ENCODE results near the gene CYP46A1.

The CYP46A1 gene

GRCh38 chr14:99678198-99678597, 5.9 kb upstream of the CYP46A1 start:
- no peak for DNase-seq (ENCODE audit: low read depth)
- TF ChIP-seq, protein P1, sequence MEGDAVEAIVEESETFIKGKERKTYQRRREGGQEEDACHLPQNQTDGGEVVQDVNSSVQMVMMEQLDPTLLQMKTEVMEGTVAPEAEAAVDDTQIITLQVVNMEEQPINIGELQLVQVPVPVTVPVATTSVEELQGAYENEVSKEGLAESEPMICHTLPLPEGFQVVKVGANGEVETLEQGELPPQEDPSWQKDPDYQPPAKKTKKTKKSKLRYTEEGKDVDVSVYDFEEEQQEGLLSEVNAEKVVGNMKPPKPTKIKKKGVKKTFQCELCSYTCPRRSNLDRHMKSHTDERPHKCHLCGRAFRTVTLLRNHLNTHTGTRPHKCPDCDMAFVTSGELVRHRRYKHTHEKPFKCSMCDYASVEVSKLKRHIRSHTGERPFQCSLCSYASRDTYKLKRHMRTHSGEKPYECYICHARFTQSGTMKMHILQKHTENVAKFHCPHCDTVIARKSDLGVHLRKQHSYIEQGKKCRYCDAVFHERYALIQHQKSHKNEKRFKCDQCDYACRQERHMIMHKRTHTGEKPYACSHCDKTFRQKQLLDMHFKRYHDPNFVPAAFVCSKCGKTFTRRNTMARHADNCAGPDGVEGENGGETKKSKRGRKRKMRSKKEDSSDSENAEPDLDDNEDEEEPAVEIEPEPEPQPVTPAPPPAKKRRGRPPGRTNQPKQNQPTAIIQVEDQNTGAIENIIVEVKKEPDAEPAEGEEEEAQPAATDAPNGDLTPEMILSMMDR (conservative IDR thresholded peaks at IDR 0.05; ENCODE audit: control insufficient read depth, insufficient read depth, low read depth, low read length), result no peak
- H3K4me3 ChIP-seq (ENCODE audit: control insufficient read depth, low read depth, low read length), result no peak overlapping the region

DNA sequence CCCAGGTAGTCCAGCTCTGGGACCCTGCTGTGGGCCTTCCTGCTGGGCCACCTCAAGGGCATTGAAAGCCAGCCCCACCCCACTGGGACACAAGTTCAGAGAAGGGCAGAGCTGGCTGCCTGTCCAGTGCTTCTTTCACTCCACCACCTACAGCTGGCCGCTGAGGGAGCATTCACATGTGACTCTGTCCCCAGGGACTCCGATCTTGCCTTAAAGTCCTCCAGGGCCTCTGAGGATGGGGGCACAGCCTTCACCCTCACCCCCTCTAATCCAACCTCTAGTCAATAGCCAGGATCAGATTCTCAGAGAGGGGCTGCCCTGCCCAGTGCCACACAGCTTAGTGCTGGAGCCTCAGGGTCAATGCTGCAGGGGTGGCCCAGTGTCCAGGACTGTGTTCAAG, 5.0 kb upstream of the CYP46A1 start:
- no peak overlapping the region for H3K4me3 ChIP-seq (ENCODE audit: control insufficient read depth, low read depth, low read length)
- TF ChIP-seq, protein P1 (conservative IDR thresholded peaks at IDR 0.05; ENCODE audit: control insufficient read depth, insufficient read depth, low read depth, low read length), result no peak
- no peak for DNase-seq (ENCODE audit: low read depth)

GRCh38 chr14:99679543-99679942, 4.6 kb upstream of the CYP46A1 start:
- TF ChIP-seq, protein P1 (conservative IDR thresholded peaks at IDR 0.05; ENCODE audit: control insufficient read depth, insufficient read depth, low read depth, low read length), result no peak
- DNase-seq (ENCODE audit: low read depth), result no peak

GRCh38 chr14:99679996-99680395, 4.1 kb upstream of the CYP46A1 start:
- TF ChIP-seq, protein P1 (conservative IDR thresholded peaks at IDR 0.05; ENCODE audit: control insufficient read depth, insufficient read depth, low read depth, low read length), result no peak
- no peak for DNase-seq (ENCODE audit: low read depth)
- H3K4me3 ChIP-seq (ENCODE audit: control insufficient read depth, low read depth, low read length), result no peak overlapping the region

More at GRCh38 chr14:99679543-99679942, 4.6 kb upstream of the CYP46A1 start:
- no peak overlapping the region for H3K4me3 ChIP-seq (ENCODE audit: control insufficient read depth, low read depth, low read length)

DNA sequence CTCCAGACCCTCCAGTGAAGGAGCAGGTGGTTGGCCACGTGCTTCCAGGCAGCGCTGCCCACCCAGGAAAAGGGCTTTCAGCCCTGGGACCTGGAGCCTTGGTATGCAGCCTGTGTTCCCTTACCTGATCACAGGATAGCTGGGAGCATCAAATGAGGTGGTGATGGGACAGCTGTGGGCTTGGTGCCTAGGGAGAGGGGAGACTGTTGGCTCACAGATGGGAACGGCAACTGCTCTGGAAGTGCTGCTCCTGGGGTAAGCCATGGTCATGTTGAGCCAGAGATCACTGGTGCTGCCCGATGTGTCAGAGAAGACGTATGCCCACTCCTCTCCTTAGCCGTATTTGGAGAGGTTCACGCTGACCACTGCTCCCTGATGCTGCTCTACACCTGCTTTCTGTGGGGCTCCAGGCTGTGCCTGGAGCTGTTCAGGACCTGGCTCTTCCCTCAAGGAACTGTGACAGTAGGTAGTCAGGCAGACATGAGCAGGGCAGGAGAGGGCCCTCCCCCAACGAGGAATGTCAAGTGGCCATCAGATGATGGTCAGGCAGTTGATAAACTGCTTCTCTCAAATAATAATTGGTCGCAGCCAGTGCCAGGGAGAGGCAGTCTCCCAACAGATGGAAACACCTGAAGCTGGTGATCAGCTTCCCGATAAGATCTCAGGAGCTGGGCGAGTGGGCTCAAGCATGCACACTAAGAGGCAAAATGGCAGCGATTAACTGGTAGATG, 2.8 kb upstream of the CYP46A1 start:
- TF ChIP-seq, protein P1 (conservative IDR thresholded peaks at IDR 0.05; ENCODE audit: control insufficient read depth, insufficient read depth, low read depth, low read length), result no peak
- H3K4me3 ChIP-seq (ENCODE audit: control insufficient read depth, low read depth, low read length), result no peak overlapping the region
- no peak for DNase-seq (ENCODE audit: low read depth)

DNA sequence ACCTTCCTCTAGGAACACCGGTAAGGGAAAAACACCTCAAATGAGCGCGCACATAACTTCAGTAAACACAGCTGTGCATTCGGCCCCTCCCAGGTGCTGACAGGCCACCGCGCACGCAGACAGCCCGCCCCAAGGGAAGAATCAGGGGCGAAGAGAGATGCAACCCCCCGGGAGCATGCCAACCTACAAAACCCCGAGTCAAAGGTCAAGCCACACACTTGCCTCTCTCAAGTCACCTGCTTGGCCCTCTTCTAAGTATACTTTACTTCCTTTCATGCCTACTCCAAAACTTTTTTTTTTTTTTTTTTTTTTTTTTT, 2.3 kb upstream of the CYP46A1 start:
- TF ChIP-seq, protein P1 (conservative IDR thresholded peaks at IDR 0.05; ENCODE audit: control insufficient read depth, insufficient read depth, low read depth, low read length), result no peak

More for the DNA sequence above, 2.3 kb upstream of the CYP46A1 start:
- no peak for DNase-seq (ENCODE audit: low read depth)
- H3K4me3 ChIP-seq (ENCODE audit: control insufficient read depth, low read depth, low read length), result no peak overlapping the region

All from fibroblast of mammary gland (primary cell).